Testis (tissue), 2 donors: ENCODE data around the gene VAMP5.

ENCODE experiments used
- POLR2A ChIP-seq: fragments of 450-650 bp; IDR thresholded peaks from one replicate; pipeline ENCODE4 v1.6.1; 2017; ENCODE audit warnings: antibody characterized with exemption, mild to moderate bottlenecking, moderate library complexity
- TF ChIP-seq, protein P1 (sequence below), 3 experiments: fragments of 450-650 bp in 2 of 3; fragments of 200-600 bp in 1 of 3; sonication (generic) in 1 of 3; IDR thresholded peaks; one replicate each; pipeline ENCODE4 v1.5.1; 2016 to 2019; ENCODE audit warnings: antibody characterized with exemption in 3 of 3, mild to moderate bottlenecking in 2 of 3, moderate library complexity in 1 of 3

DNA sequence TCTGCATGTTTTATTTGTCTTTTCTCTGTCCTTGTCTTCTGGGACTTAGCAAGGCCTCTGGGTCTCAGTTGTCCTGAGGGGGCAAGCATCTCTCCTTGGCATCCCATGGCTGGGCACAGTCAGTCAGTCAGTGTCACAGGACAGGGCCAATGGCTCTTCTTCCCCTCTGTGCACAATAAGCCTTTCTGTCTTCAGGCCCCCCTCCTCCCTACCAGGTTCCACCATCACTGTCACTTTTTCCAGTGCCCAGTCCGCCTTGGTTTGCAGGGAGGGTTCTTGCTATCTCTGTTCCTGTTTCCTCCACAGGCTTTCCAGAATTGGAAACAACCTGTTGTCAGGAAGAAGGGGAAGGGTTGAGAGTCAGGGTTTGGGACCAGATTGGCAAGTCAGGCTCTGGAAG is 1.7 kb upstream of the VAMP5 start:
- TF ChIP-seq, protein P1, sequence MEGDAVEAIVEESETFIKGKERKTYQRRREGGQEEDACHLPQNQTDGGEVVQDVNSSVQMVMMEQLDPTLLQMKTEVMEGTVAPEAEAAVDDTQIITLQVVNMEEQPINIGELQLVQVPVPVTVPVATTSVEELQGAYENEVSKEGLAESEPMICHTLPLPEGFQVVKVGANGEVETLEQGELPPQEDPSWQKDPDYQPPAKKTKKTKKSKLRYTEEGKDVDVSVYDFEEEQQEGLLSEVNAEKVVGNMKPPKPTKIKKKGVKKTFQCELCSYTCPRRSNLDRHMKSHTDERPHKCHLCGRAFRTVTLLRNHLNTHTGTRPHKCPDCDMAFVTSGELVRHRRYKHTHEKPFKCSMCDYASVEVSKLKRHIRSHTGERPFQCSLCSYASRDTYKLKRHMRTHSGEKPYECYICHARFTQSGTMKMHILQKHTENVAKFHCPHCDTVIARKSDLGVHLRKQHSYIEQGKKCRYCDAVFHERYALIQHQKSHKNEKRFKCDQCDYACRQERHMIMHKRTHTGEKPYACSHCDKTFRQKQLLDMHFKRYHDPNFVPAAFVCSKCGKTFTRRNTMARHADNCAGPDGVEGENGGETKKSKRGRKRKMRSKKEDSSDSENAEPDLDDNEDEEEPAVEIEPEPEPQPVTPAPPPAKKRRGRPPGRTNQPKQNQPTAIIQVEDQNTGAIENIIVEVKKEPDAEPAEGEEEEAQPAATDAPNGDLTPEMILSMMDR (IDR thresholded peaks at IDR 0.05): no peak
- TF ChIP-seq POLR2A: no peak
